HepG2 (cell line): ENCODE results near the gene CNN3.

Experiments
- CEBPB ChIP-seq: IDR thresholded peaks from 2 replicates; pipeline ENCODE4 v1.6.1; 2011; ENCODE audit warnings: low read depth, low read length, improper control_type of control experiment, borderline replicate concordance
- CTCF ChIP-seq: sonication (generic); formaldehyde crosslinking; IDR thresholded peaks from 2 replicates; pipeline ENCODE4 v1.5.0; 2020; ENCODE audit warnings: mild to moderate bottlenecking, missing genetic modification reagents, moderate library complexity
- FOXO4 ChIP-seq: sonication (generic); formaldehyde crosslinking; conservative IDR thresholded peaks from 2 replicates; pipeline ENCODE4 v1.8.1; 2023; ENCODE audit warnings: missing genetic modification reagents
- POLR2A ChIP-seq, 2 experiments: IDR thresholded peaks; 2 replicates each; pipeline ENCODE4 v1.6.1; 2011; ENCODE audit warnings: low read depth in 2 of 2, low read length in 2 of 2, mild to moderate bottlenecking in 1 of 2, moderate library complexity in 1 of 2; ENCODE audit not compliant: insufficient read depth in 1 of 2
- YY1 ChIP-seq: IDR thresholded peaks from 2 replicates; pipeline ENCODE4 v1.6.1; 2011; ENCODE audit warnings: low read length, low read depth, moderate library complexity, mild to moderate bottlenecking; ENCODE audit not compliant: insufficient read depth, insufficient replicate concordance

GRCh38 chr1:94888201-94888600, 38.7 kb downstream of the CNN3 start:
- TF ChIP-seq CEBPB, result no peak
- TF ChIP-seq POLR2A (IDR thresholded peaks at IDR 0.05; ENCODE audit: insufficient read depth in 1 of 2, low read depth in 2 of 2, low read length in 2 of 2), result no peak
- no peak for TF ChIP-seq FOXO4 (CRISPR knock-in tag)
- no peak for TF ChIP-seq CTCF
- no peak for TF ChIP-seq YY1
